ENCODE results near the gene CTSZ. TPM values are rescaled to one million over a fixed set of nuclear protein-coding genes. Genes with fewer than 3 reads are reported as not detected.

CTSZ gene
- total RNA-seq, 1 experiment from 2014 or later = 113 TPM

GRCh38 chr20:58994390-58995159, 12.5 kb downstream of the CTSZ start:
- Histone ChIP-seq H3K36me3 (ENCODE audit: control insufficient read depth, insufficient read depth, low read length) (peaks cover 21% of the 10 kb centered on the region), H3K4me1 (ENCODE audit: control insufficient read depth, insufficient read depth, low read length) (no peaks in the 10 kb centered on the region), H3K27ac (ENCODE audit: low read length) (no peak overlapping the region), H3K9me3 (ENCODE audit: control insufficient read depth, insufficient read depth, low read depth, low read length) (no peaks in the 10 kb centered on the region), H3K4me3 (ENCODE audit: low read depth in 2 of 2, low read length in 2 of 2) (no peak overlapping the region), H3K27me3 (ENCODE audit: control insufficient read depth, insufficient read depth, low read length) (no peaks in the 10 kb centered on the region)
- in situ Hi-C loops (cut with HindIII; ENCODE audit: low pct_unique_long_range_greater_than_20kb, low sequenced_read_pairs) (no loop called here), intact Hi-C loops (cut with micrococcal nuclease; ENCODE audit: unreplicated experiment) (no loop called here)
- DNase-seq (ENCODE audit: low read depth, low spot score) (no peak), ATAC-seq (no peak)
- TF ChIP-seq, protein P1, sequence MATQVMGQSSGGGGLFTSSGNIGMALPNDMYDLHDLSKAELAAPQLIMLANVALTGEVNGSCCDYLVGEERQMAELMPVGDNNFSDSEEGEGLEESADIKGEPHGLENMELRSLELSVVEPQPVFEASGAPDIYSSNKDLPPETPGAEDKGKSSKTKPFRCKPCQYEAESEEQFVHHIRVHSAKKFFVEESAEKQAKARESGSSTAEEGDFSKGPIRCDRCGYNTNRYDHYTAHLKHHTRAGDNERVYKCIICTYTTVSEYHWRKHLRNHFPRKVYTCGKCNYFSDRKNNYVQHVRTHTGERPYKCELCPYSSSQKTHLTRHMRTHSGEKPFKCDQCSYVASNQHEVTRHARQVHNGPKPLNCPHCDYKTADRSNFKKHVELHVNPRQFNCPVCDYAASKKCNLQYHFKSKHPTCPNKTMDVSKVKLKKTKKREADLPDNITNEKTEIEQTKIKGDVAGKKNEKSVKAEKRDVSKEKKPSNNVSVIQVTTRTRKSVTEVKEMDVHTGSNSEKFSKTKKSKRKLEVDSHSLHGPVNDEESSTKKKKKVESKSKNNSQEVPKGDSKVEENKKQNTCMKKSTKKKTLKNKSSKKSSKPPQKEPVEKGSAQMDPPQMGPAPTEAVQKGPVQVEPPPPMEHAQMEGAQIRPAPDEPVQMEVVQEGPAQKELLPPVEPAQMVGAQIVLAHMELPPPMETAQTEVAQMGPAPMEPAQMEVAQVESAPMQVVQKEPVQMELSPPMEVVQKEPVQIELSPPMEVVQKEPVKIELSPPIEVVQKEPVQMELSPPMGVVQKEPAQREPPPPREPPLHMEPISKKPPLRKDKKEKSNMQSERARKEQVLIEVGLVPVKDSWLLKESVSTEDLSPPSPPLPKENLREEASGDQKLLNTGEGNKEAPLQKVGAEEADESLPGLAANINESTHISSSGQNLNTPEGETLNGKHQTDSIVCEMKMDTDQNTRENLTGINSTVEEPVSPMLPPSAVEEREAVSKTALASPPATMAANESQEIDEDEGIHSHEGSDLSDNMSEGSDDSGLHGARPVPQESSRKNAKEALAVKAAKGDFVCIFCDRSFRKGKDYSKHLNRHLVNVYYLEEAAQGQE (IDR thresholded peaks at IDR 0.05; ENCODE audit: insufficient read depth in 1 of 2, low read depth in 2 of 2, low read length in 1 of 2) = no peak
- TF ChIP-seq SIN3A (IDR thresholded peaks at IDR 0.05; ENCODE audit: borderline replicate concordance, insufficient read depth, low read depth, low read length) (no peak), TCF7L2 (IDR thresholded peaks at IDR 0.05; ENCODE audit: low read depth, low read length) (no peak), POLR2AphosphoS5 (IDR thresholded peaks at IDR 0.05; ENCODE audit: low read depth, low read length) (no peak)
- TF ChIP-seq, protein P2, sequence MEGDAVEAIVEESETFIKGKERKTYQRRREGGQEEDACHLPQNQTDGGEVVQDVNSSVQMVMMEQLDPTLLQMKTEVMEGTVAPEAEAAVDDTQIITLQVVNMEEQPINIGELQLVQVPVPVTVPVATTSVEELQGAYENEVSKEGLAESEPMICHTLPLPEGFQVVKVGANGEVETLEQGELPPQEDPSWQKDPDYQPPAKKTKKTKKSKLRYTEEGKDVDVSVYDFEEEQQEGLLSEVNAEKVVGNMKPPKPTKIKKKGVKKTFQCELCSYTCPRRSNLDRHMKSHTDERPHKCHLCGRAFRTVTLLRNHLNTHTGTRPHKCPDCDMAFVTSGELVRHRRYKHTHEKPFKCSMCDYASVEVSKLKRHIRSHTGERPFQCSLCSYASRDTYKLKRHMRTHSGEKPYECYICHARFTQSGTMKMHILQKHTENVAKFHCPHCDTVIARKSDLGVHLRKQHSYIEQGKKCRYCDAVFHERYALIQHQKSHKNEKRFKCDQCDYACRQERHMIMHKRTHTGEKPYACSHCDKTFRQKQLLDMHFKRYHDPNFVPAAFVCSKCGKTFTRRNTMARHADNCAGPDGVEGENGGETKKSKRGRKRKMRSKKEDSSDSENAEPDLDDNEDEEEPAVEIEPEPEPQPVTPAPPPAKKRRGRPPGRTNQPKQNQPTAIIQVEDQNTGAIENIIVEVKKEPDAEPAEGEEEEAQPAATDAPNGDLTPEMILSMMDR (IDR thresholded peaks at IDR 0.05) = no peak
- POLR2A ChIA-PET = no interaction called here
- BruUV-seq (replicated peaks) = TSS peak; percentile 78
- CTCF ChIA-PET = no interaction called here

GRCh38 chr20:58993332-58994248, 13.5 kb downstream of the CTSZ start:
- no TSS peak for BruUV-seq (replicated peaks)
- DNase-seq (ENCODE audit: low read depth, low spot score) = no peak
- in situ Hi-C loops (cut with HindIII; ENCODE audit: low pct_unique_long_range_greater_than_20kb, low sequenced_read_pairs) = no loop called here
- TF ChIP-seq POLR2AphosphoS5 (IDR thresholded peaks at IDR 0.05; ENCODE audit: low read depth, low read length) = peak; percentile 3; the same call in 1 of the 2 replicates
- no peak for TF ChIP-seq TCF7L2 (IDR thresholded peaks at IDR 0.05; ENCODE audit: low read depth, low read length)
- Histone ChIP-seq H3K27ac (ENCODE audit: low read length) (no peak overlapping the region), H3K27me3 (ENCODE audit: control insufficient read depth, insufficient read depth, low read length) (no peaks in the 10 kb centered on the region), H3K4me1 (ENCODE audit: control insufficient read depth, insufficient read depth, low read length) (no peaks in the 10 kb centered on the region), H3K4me3 (ENCODE audit: low read depth in 2 of 2, low read length in 2 of 2) (no peak overlapping the region), H3K36me3 (ENCODE audit: control insufficient read depth, insufficient read depth, low read length) (peaks cover 23% of the 10 kb centered on the region), H3K9me3 (ENCODE audit: control insufficient read depth, insufficient read depth, low read depth, low read length) (no peaks in the 10 kb centered on the region)
- intact Hi-C loops (cut with micrococcal nuclease; ENCODE audit: unreplicated experiment) = no loop called here
- POLR2A ChIA-PET = no interaction called here
- CTCF ChIA-PET = no interaction called here
- no peak for ATAC-seq

Measured in Panc1 (cell line).